Heart left ventricle (tissue), 13 donors: Measurements from ENCODE around the gene RNF144B.

Experiments
- CTCF ChIP-seq, 12 donors: fragments of 200-600 bp; sonication (generic) in 4 of 12; IDR thresholded peaks; one replicate each; pipeline versions ENCODE4 v1.5.0 to v1.8.0; 2018 to 2022; ENCODE audit warnings: antibody characterized with exemption in 12 of 12, mild to moderate bottlenecking in 5 of 12
- POLR2A ChIP-seq, 2 donors: fragments of 450-650 bp; IDR thresholded peaks; one replicate each; pipeline ENCODE4 v1.6.1; 2017; ENCODE audit warnings: antibody characterized with exemption in 2 of 2, mild to moderate bottlenecking in 2 of 2, moderate library complexity in 2 of 2
- donor health status: ischemic (EF 13 %, LVEDD 7.1; RV severe dilation, severe dysfunction).
- donor health status: DM: no; HTN: yes; CAD: no.
- donor health status: DM: no; HTN: no; CAD: no.
- donor health status: ischemic (EF 25% LVEDD 6.9; RV normal size, moderate dysfunction).
- donor health status: ischemic (EF 25% LVEDD 5.7; RV mildly dilated, moderate dysfunction).
- donor health status: ischemic (EF 35%, LVEDD 5.7; RV mildly dilated, moderate dysfunction).
- donor health status: nonischemic (EF 11% LVEDD 7.7; RV severe dilation, severe dysfunction).
- donor health status: DM: yes; HTN: yes; CAD: no.
- donor health status: PGD.
- donor health status: ischemic (EF 29% LVEDD 5.4; RV normal size, mild dysfunction).
- donor health status: nonischemic (EF 23%, LVEDD 6.1; RV moderate dilation, normal function).

GRCh38 chr6:18415207-18415606 is 28.1 kb downstream of the RNF144B start:
- TF ChIP-seq CTCF (IDR thresholded peaks at IDR 0.05) = no peak
- no peak for TF ChIP-seq POLR2A (IDR thresholded peaks at IDR 0.05)
